Kidney capillary endothelial cell (primary cell): ENCODE results near the gene MAP7.
"Not testable (repeated sequence)": the region's sequence is repeated elsewhere in the genome, so short reads cannot be mapped to it uniquely, and the experiment has no call there.

Source experiments
- DNase-seq: peaks from one replicate; pipeline ENCODE4 v3.0.0-alpha.2; 2018; ENCODE audit warnings: low spot score

MAP7 gene

DNA sequence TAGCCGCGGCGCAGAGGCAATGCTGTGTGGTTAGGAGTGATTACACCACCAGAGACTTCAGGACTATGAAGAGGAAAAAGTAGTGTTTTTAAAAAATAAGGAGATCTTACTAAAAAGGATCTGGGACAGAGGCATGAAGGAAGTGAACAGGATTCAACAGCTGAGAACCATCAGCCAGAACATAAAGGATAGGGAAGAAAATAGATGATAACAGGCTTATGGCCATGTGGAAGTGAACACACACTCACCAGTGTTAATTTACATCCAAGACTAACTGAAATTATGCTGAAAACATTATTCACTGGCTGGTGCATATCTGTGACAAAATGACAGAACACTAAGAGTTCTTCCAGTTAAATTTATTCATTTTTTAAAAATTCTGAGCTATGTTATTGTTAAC, 213.1 kb downstream of the MAP7 start:
- DNase-seq: no peak

DNA sequence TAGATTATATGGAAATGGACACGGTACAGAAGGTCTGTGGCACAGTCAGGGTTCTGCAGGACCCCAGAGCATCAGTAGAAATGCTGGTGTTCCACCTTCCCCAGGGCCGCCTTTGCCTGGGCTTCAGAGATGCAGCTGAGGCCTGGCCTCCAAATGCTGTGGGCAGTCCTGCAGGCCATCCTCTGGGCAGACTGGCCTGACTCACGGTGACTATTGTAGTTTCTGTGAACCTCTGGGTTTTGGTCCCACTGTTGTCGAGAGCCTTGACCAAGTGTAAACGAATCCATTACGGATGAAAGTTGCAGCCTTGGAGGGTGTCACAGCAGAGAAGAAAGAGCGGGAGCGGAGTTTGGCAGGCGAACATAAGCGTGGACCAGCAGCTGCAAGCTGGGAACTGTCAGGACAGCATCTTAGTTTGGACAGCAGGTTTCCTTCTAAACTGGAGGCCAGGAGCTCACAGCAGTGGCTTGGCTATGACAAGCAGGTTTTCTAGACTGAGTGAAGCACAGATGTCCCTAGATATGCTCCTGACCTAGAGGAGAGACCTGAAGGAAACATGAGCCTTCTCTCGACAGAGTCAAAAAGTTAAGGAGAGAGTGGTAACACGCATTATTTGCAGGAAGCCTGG, 214.4 kb downstream of the MAP7 start:
- DNase-seq: no peak

DNA sequence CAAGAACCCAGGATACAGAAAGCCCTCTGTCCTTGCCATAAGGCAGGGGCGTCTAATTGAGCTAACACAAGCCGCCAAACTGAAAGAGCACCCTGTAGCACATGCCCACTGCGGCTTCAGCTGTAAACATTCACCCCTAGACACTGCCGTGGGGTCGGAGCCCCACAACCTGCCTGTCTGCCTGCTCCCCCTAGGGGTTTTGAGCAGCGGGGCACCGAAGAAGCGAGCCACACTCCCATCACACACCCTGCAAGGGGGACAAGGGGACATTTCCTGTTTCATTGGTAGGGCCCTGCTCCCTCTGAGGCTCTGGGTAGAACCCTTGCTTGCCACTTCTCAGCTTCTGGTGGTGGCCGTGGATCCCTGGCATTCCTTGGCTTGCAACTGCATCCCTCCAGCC, 215.4 kb downstream of the MAP7 start:
- DNase-seq: no peak

DNA sequence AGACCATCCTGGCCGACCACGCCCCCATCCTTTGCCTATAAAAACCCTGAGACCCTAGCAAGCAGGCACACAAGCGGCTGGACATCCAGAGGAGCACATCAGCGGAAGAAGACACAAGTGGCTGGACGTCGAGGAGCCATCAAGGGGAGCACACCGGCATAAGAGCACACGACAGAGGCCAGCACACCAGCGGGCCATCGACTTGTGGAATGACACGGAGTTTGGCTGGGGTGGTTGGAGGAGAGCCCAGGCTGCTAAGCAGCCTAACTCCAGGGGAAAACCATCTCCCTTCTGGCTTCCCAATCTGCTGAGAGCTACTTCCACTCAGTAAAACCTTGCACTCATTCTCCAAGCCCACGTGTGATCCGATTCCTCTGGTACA, 215.8 kb downstream of the MAP7 start:
- no peak for DNase-seq

DNA sequence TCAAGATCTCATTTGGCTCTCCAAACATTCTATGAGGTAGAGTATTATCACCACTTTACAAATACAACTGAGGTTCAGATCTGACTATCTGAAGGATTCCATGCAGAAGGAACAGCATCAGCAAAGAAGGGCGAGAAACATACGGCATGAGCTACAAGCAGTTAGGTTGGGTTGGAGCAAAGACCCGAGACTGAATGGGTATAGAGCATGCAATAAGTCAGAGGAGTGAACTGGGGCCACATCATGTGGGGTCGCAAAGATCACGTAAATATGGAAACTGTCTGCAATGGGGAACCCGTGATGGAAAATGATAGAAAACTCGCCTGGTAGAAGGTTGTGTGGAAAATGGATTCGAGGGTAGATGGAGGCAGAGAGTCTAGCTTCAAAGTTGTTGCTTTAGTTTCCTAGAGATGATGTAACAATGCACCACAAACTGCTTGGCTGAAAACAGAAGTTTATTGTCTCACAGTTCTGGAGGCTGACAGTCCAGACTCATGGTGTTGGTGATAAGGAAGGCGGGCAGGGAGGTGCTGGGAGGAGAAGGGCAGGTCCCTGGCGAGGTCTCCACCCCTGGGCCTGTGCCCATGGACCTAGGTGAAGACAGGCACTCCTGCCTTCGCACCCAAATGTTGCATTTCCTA, 216.3 kb downstream of the MAP7 start:
- no peak for DNase-seq

DNA sequence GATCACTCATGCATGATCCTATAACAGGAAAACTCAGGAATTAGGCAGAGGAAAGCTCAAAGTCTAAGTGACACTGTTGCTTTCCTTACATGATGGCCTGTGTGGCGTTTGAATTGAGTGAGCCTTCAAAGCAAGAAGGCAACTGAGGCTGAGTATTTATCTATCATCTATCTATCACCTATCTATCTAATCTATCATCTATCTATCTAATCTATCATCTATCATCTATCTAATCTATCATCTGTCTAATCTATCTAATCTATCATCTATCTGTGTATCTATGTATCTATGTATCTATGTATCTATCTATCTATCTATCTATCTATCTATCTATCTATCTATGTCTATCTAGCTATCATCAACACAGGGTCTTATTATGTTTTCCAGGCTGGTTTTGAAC, 218.8 kb downstream of the MAP7 start:
- DNase-seq: no peak

DNA sequence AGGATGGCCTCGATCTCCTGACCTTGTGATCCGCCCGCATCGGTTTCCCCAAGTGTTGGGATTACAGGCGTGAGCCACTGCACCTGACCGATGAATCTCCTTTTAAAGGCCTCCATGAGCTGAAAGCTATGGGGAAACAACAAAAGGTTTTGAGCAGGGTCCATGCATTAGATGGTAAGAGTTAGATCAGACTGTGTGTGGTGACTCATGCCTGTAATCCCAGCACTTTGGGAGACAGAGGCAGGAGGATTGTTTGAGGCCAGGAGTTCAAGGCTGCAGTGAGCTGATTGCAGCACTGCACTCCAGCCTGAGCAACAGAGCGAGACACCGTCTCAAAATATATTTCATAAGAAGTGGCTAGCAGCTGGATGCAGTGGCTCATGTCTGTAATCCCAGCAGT, 219.6 kb downstream of the MAP7 start:
- DNase-seq: no peak

DNA sequence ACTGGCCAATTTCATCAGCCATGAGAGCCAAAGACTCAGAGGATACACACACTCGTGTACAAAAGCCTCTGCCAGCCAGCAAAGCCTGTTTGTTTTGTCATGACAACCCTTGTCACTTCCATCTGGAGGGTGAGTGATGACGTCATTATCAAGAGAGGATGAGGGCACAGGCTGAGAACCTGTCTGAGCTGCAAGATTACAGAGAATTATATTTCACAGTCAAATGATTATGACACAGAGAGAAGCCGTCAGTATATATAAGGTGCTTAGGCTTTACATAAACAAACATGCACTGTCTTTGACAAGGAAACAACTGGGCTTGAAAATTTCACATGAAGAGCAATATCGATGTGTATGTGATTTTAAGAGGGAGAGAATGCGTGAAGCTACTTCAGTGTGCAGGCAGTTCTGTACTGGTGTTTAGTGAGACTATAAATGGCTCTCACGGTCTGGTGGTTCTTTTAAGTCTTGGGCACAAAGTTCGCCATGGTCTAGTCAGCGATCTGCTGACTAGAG, 224.1 kb downstream of the MAP7 start:
- DNase-seq: no peak

DNA sequence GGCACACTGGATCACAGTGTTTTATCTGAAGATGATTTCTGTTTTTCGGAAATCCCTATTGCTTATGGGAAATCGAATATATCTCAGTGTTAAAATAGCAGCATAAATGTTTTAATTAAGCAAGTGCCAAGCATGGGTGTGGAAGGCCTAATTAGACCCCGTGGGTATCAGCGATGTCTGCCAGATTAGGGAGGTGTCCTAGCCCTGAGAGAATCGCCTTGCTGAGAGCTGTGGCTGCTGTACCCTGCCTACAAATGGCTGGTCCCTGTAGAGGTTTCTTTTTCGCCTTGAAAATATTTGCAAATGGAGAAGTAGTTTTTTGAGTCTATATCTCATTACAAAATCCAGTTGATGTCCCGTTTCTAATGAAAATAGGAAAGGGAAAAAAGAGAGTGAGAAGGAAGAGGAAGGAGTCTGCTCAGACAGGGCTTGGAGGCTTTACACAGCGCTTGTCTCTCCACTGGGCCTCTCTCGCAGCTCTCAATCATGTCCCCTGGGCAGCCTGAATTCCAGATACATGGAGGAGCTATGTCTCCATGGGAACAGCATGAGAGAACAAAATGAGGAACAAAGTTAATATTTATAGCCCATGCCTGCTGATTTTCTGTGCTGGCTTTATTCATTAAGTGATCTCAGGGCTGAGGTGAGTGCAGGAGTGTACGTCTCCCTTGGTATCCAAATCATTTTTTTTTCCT, 225.4 kb downstream of the MAP7 start:
- no peak for DNase-seq

DNA sequence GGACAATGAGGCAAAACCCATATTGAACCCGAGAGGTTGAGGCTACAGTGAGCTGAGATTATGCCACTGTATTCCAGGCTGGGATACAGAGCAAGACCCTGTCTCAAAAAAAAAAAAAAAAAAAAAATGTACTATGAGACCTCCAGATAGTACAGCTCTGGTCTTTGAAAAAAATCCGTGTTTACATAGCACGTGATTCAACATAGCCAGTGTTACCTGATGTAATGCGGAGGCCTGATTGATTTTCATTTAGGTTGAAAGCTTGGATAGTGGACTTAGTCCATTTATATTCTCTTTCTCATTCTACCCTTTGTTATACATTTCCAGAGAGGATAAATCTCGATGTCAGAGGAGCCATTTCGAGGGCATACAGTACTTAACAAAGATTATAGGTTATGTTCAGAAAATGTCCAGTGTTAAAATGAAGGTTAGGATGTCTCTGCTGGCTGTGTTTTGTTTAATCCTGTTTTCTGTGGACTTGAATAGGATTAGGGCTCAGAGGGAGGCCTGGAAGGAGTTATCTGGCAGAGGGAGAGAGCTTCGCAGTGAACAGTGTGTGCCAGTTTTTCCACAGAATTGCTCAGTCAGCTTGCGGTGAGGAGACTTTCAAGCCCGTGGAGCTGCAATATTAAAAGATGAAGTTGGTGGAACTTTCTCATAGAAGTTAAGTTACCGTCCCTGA, 226.7 kb downstream of the MAP7 start:
- no peak for DNase-seq

DNA sequence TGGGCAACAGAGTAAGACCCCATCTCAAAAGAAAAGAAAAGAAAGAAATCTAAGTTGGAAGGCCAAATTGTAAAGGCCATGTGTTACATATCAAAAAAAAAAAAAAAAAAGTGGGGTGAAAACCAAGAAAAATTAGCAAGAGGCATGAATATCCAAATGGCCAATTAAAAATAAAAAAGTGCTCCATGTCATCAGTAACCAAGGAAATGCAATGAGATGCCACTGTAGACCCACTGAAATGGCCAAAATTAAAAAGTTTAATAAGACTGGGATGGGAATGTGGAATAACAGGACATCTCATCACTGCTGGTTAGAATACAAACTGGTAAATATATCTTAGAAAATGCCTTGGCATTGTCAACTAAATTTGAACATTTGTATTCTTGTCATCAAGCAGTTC, 230.5 kb downstream of the MAP7 start:
- no peak for DNase-seq

DNA sequence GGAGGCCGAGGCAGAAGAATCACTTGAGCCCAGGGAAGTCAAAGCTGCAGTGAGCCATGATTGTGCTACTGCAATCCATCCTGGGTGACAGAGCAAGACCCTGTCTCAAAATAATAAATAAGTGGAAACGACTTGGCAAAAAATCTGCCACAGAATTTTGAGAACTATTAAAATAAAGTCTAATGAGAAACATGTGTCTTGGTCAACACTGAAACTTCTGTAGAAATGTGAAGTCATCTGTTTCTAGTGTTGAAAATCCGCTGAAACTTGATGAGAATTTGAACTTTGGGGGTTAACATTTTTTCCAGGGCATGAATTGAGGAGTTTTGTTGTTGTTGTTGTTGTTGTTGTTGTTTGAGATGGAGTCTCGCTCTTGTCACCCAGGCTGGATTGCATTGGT, 231.5 kb downstream of the MAP7 start:
- DNase-seq: no peak

DNA sequence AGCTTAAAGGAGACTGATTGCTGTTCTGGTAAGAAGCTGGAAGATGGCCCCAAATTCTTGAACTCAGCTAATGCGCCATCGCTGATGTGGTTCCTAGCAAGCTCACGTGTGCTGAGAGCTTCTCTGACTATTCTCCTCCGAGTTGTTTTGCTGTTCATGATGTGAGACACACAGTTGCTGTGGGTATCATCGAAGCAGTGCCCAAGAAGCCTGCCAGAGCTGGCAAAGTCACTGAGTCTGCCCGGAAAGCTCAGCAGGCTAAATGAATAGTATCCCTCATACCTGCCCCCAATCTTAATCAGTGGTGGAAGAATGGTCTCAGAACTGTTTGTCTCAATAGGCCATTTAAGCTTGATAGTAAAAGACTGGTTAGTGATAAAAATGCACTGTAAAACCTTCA, 232.3 kb downstream of the MAP7 start:
- no peak for DNase-seq

DNA sequence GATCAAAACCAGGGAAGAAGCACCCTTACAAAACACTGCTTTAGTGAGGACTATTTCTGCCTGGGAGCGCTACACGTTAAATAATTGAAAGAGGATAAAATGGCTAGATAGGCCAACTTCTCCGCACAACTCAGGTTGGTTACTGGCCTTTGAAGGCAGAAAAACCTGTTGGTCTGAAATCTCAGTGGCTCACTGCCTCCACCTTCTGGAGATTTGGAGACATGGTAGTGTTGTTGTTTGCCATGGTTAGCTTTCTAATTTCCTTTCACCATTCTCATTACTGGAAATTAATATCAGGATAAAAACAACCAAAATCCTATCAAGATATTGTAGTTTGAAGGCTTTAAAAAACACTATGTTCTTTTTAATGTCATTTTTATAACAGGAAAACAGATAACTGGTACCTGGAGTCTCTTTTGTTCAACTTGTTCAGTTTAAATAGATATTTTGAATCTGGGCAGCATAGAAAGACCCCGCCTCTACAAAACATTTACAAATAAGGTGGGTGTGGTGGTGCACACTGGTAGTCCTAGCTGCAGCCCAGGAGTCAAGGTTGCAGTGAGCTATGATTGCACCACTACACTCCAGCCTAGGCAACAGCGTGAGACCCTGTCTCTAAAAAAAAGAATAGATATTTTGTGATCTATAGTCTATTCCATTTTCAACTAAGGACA, 233.1 kb downstream of the MAP7 start:
- peak; percentile 44 for DNase-seq

DNA sequence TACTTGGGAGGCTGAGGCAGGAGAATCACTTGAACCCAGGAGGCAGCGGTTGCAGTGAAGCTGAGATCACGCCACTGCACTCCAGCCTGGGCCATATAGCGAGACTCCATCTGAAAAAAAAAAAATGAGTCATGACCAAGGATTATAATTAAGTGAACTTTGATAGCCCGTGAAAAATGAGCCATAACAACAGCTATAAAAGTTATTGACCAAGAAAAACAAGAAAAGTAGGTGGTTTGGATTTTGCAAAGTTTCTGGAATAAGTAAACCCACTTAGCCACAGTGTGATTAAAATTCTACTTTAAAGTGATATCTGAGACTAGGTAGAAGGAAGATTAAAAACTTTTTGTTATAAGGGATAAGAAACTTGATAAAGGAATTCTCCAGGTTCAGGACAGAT, 234.6 kb downstream of the MAP7 start:
- DNase-seq: no peak

DNA sequence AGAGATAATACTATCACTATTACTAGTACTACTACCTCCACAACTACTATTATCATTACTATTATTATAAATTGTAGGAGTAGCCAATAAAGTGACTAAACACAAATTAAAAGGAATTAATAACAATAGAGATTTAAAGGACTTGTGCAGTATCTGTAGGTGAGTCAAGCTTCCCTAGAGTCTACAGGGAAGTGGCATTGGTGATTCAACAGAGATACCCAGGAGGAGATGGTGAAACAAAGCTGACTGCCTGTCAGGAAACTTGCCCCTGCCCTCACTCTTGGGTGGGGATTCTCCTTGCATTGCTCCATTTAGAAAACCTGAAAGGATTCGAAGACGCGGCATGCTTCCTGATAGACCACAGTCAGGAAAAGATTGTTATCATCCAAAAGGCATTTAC, 237.2 kb downstream of the MAP7 start:
- DNase-seq: no peak

DNA sequence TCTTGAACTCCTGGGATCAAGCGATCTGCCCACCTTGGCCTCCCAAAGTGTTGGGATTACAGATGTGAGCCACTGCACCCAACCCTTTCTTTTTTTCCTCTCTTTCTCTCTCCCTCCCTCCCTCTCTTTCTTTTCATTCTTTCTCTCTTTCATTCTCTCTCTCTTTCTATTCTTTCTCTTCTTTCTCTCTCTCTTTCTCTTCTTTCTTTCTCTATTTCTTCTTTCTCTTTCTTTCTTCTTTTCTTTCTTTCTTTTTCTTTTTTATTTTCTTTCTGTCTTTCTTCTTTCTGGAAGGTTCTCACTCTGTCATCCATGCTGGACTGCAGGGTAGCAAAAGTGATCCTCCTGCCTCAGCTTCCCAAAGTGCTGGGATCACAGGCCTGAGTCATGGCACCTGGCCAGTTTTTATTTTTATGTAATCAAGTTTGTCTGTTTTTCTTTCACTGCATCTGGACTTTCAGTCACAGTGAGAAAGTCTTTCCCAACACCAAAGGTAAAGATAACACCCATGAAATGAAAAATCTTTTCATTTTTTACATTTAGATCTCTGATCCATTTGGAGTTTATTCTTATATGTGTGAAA, 240.4 kb downstream of the MAP7 start:
- DNase-seq: no peak

DNA sequence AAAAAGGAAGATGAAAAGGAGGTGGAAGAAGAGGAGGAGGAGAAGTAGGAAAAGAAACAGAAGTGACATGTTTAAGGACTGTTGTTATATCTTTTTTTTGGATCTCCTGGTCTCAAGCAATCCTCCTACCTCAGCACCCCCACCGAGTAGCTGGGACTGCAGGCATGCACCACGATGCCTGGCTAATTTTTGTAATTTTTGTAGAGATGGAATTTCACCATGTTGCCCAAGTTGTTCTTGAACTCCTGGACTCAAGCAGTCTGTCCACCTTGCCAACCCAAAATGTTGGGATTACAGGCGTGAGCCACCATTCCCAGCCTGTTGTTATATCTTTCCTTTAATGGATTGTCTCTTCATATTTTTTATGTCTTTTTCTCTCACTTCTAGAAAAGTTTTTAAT, 241.1 kb downstream of the MAP7 start:
- no peak for DNase-seq

DNA sequence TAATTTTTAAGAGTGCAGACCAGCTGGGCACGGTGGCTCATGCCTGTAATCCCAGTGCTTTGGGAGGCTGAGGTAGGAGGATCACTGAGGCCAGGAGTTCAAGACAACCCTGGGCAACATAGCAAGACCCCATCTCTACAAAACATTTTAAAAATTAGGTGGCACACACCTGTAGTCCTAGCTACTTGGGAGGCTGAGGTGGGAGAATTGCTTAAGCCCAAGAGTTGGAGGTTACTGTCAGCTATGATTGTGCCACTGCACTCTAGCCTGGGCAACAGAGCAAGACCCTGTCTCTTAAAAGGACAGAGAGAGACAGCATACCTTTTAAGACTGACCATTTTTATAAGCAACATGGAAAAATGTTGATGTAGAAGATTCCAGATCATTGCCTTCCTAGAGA, 241.8 kb downstream of the MAP7 start:
- DNase-seq: not testable (repeated sequence)

DNA sequence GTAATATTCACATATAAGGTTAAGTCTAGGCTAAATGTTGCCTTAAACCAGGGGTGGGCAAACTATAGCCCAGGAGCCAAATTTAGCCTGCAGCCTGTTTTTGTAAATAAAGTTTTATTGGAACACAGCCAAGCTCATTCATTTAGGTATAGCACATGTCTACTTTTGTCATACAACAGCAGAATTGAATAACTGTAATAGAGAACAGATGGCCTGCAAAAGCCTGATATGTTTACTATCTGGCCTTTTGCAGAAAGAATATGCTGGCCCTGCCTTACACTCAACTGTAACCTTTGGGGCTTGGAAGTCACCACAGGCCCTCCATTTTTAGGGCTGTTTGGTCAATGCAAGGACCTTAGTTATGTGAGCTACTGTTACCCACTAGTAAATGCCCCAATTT, 242.9 kb downstream of the MAP7 start:
- DNase-seq: no peak

DNA sequence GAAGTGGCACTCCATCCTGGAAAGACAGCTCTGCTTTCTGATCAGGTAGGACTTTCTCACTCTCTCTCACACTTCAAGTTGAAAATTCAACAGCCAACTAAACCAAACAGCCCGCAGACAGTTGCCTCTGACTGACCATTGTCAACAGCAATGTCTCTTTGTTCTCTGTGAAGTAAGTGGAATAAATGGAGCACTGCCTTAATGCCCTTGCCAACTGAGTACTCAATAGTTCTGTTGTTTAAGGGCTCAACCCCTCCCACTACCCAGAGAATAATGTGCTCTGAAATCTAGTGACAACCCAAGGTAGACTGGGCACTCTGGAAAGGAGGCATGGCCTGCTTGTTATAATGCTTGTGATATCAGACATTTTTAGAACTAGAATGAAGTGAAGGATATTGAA, 243.8 kb downstream of the MAP7 start:
- no peak for DNase-seq

DNA sequence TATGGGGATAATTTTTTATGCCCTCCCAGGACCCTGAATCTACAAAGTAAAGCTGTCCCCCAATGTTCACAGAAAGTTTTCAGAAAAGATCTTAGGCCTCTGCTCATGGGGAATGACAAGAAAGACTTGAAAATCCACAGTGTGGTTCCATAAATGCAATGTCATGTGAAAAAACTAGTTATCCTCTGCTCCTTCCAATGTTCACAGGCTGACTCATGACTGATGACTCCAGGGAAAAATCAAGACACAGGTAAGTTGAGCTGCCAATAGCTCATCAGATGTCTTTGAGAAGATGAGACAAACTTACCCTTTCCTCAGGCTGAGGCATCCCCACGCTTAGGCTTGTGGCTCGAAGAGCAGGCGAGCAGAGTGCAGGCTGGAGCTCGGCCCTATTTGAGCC, 245.8 kb downstream of the MAP7 start:
- DNase-seq: no peak
